ES-I3 (cell line): ENCODE measurements around the gene NTN1.

Experiments used
- H3K36me3 ChIP-seq: 2 replicates; pipeline ENCODE4 v1.6.1; 2013; ENCODE audit warnings: mild to moderate bottlenecking, low read length, control low read depth, moderate library complexity; ENCODE audit not compliant: insufficient read depth
- H3K4me1 ChIP-seq: 2 replicates; pipeline ENCODE4 v1.6.1; 2013; ENCODE audit warnings: mild to moderate bottlenecking, control low read depth, low read length; ENCODE audit not compliant: insufficient read depth
- H3K9ac ChIP-seq: 2 replicates; pipeline ENCODE4 v1.6.1; 2013; ENCODE audit warnings: low read depth, mild to moderate bottlenecking, low read length, moderate library complexity
- H3K9me3 ChIP-seq: 2 replicates; pipeline ENCODE4 v1.6.1; 2013; ENCODE audit warnings: mild to moderate bottlenecking, low read length, moderate library complexity; ENCODE audit not compliant: control insufficient read depth, insufficient read depth

NTN1 gene

DNA sequence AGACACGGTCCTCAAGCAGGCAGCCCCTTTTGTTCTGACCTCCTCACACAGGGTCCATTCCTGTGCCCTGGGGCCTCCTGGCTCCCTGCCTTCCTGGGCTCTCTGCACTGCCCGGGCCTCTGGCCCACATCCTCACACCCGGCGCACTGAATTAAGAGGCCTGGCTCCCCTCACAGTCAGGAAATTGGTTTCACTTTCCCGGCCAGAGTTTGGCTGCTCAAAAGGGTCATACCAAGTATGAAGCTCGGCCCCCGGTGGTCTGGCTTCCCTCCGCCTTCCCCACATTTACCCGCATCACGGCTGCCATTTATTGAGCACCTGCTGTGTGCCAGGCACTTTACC lies 220.0 kb downstream of the NTN1 start:
- Histone ChIP-seq H3K4me1 (peaks cover 24% of the 10 kb centered on the region; the same call in 1 of the 2 replicates), H3K36me3 (no peaks in the 10 kb centered on the region), H3K9ac (no peak overlapping the region), H3K9me3 (no peaks in the 10 kb centered on the region)

DNA sequence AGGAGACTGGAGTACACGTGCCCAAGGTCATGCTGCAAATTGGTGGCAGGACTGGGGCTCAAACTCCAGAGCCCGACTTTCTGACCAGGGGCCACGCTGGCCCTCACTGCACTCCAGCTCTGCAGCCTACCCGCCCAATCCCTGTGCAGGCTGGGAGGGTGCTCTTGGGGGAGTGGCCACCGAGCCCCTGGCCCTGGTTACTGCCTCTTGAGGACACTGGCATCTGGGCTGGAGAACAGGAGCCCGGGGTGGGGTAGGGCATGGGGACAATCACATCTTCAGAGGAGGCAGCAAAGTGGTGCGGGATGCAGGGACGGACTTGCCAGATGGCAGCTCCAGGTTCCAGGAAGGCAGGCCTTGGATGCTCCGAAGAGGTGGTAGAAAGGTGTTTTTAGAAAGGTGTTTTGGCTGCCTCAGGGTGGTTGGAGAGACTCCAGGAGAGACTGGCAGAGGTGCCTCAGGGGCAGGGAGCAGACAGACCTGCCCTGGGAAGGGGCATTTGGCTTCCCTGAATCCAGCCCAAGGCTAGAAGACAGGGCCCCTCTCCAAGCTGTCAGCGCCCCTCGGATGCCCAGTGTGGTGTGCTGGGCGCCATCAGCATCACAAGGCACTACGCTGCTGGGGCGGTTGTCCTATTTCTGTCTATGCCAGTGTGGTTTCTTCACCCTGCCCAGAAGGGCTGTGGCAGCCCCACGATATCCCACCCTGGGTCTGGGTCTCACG lies 220.6 kb downstream of the NTN1 start:
- Histone ChIP-seq H3K9ac (no peak overlapping the region), H3K36me3 (no peaks in the 10 kb centered on the region), H3K9me3 (no peaks in the 10 kb centered on the region), H3K4me1 (peaks cover 24% of the 10 kb centered on the region; the same call in 1 of the 2 replicates)

DNA sequence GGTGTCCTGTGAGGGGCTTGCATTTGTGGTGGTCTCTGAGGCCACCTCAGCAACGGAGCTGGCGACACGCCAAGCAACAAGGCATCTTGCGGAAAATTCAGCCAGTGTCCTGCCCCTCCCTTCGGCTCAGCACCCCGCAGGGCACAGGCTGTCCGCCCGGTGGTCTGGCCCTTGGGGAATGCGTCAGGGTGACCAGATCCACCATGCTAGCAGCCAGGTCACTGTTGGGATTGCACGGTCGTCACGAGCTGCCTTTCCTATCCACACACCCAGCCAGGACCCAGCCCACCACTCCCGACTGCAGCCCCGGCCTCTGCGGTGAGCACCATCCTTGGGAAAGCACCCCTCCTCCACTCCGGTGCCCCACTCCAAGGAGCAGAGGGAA lies 221.2 kb downstream of the NTN1 start:
- peaks cover 24% of the 10 kb centered on the region; the same call in 1 of the 2 replicates for H3K4me1 ChIP-seq
- no peaks in the 10 kb centered on the region for H3K9me3 ChIP-seq
- no peaks in the 10 kb centered on the region for H3K36me3 ChIP-seq
- no peak overlapping the region for H3K9ac ChIP-seq

DNA sequence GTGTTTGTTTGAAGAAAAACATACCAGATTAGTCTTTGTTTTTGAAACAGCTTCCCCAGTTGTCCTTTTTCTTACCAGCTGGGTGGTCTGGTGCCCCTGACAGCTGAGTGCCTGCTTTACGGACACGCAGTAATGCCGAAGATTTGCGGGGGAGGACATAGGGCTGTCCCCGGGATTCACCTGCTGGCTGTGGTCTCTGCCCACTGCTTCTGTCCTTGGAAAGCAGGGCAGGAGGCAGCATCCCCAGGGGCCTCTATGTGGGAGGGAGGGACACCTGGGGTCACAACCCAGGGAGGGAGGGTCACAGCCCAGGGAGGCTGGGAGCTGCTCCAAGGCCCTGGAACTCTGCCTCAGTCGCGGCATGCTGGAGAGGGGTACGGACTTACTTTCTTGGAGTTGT lies 221.7 kb downstream of the NTN1 start:
- Histone ChIP-seq H3K9me3 (no peaks in the 10 kb centered on the region), H3K9ac (no peak overlapping the region), H3K4me1 (peaks cover 24% of the 10 kb centered on the region; the same call in 1 of the 2 replicates), H3K36me3 (no peaks in the 10 kb centered on the region)

DNA sequence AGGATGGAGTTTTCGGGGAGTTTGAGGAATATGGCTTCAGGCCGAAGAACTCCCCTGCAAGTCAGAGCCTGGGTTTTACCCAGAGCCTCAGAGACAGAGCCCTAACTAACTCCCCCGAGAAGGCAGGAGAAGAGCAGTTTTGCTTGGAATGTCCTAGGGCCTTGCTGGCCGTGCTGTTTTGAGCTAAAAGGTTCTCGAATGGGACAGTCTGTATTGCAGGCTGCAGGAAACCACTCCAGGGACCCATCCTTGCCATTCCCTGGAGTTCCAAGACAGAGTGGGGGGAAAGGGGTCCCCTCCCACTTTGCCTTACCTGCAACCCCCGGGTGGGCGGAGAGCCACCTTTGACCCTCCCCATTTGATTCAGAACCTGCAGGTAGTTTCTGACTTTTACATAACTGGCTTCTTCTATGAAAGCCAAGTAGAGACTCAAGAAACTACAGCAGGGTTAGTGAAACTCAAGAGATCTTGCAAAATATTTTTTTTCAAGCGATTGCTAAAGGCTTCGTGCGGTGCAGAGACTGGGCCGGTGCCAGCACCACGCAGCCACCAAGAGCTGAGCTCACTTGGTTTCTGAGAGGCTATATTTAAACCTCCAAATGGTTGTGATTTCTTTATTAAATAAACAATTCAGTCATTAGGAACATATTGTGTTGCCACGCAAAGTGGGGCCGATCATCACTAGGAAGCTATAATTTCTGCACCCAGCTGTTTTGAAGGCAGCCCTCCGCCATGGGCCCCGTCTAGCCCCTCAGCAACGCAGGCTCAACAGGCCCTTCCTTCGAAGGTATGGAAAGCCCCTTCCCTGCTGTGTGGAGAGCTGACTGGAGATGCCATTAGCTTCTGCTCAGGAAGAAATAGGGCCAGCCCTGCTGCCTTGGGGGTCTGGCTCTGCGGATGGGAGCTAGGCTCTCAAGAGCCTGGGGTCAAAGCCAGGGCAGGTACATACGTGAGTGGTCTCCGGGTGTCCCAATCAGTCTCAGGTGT lies 223.0 kb downstream of the NTN1 start:
- H3K36me3 ChIP-seq = no peaks in the 10 kb centered on the region
- no peaks in the 10 kb centered on the region for H3K9me3 ChIP-seq
- no peak overlapping the region for H3K9ac ChIP-seq
- peaks cover 17% of the 10 kb centered on the region; the same call in 1 of the 2 replicates for H3K4me1 ChIP-seq

DNA sequence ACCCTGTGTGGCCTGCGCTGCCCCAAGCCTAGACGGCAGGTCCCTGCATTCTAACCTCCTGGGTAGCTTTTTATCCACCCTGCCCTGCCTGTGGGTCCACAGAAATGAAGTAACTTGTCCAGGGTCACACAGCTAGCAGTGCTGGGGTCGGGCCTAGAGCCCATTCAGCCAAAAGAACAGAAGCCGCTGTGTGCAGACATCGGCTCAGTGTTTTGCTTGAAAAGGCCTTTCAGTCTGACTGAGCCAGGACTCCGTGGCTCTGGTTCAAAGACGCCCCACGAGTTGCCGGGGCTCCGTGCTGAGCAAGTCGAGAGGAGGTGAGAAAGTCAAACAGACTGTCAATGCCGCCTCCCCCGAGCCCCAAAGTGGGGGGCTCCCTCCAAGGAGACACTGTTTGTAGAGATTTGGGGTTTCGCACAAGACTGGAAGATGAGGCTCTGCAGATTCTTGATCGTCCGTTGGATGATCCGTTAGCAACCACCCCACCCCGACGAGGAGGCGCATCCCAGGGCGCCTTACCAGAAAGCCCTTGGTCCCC lies 226.2 kb downstream of the NTN1 start:
- peaks cover 5% of the 10 kb centered on the region; the same call in 1 of the 2 replicates for H3K4me1 ChIP-seq

DNA sequence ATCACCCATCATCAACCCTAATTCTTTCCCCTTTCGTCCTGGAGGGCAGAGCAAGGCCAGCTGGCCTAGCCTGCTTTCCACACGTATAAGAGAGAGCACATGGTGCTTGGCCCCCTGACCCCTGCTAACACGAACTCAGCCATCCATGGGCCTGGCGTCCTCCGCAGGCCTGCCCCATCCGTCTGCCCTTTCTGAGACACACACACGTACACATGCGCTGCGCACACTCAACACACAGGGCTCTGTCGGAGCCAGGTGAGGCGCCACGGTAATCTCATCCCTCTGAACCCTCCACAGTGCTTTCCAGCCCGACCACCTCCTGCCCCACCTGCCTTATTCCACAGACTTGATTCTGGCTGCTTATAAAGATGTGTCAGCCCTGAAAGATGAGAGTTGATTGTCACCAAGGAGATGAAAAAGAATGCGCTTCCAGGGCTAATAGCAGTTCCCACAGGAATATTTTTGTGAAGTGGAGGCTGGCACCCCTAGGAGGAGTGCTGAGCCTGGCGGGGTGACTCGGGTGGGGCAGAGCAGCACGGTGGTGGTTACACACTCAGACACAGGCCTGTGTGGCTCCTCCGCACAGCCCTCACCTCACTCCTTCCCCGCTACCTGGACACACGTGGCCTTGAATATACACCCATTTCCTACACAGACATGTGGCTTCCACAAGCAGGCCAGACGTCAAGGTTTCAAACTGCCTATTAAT lies 228.1 kb downstream of the NTN1 start:
- H3K36me3 ChIP-seq = no peaks in the 10 kb centered on the region
- H3K9me3 ChIP-seq = no peaks in the 10 kb centered on the region
- peaks cover 2% of the 10 kb centered on the region; the same call in 1 of the 2 replicates for H3K4me1 ChIP-seq
- H3K9ac ChIP-seq = no peak overlapping the region

More for the DNA sequence above, 226.2 kb downstream of the NTN1 start:
- Histone ChIP-seq H3K9ac (no peak overlapping the region), H3K36me3 (no peaks in the 10 kb centered on the region), H3K9me3 (no peaks in the 10 kb centered on the region)

DNA sequence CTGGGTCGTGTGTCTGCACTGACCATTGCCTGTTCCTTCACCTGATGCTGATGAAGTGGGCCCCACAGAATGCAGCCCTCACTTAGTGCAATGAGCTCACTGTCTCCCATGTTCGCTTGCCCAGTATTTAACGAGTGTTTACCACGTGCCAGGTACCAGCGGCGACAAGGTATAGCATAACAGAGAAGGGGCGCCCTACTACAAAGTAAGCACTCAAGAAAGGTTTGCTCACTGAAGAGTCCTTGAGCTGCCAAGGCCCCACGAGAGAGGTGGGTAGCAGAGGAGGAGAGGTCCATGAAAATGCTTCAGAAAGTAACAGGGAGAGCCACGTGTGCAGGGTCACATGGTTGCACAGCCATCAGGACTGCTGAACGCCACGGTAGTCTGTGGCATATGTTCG lies 230.0 kb downstream of the NTN1 start:
- Histone ChIP-seq H3K9ac (no peak overlapping the region), H3K9me3 (no peaks in the 10 kb centered on the region), H3K4me1 (no peaks in the 10 kb centered on the region), H3K36me3 (no peaks in the 10 kb centered on the region)

DNA sequence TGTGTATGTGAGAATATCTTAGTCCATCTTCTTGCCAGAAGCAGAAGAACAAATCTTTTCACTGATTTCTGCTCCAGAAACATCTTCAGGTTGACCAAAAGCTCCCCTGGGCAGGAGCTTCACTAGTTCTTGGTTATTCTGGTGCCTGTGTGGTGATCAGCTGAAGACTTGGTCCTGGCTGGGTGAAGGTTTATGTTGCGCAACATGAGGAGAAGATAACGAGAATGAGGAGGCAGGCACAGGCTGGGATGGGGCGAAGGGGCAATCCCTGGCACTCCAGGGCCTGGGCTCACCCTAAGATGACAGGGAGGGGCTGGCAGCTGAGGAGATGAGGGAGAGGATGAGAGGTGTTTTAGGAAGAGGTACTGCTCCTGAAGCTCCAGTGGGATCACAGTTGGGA lies 232.0 kb downstream of the NTN1 start:
- Histone ChIP-seq H3K4me1 (peaks cover 11% of the 10 kb centered on the region), H3K9ac (no peak overlapping the region), H3K36me3 (no peaks in the 10 kb centered on the region), H3K9me3 (no peaks in the 10 kb centered on the region)

DNA sequence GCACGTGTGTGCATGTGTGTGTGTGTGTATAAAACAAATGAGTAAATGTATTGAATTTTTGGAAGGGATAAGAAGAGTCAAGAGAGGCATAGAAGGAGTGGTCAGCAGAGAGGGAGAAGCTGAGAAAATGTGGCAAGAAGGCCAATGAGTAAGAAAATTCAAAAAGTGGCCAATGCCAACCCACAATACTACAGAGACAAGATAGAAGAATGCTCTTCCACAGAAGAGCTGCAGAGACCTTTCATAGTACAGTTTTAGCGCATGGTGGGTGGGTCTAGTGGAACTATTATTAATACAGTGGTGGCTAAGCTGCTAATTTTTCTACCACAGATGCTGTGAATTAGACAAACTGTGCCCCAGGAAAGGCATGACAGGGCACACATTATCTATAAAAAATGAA lies 233.5 kb downstream of the NTN1 start:
- no peaks in the 10 kb centered on the region for H3K36me3 ChIP-seq
- no peaks in the 10 kb centered on the region for H3K9me3 ChIP-seq
- peaks cover 22% of the 10 kb centered on the region for H3K4me1 ChIP-seq
- no peak overlapping the region for H3K9ac ChIP-seq

DNA sequence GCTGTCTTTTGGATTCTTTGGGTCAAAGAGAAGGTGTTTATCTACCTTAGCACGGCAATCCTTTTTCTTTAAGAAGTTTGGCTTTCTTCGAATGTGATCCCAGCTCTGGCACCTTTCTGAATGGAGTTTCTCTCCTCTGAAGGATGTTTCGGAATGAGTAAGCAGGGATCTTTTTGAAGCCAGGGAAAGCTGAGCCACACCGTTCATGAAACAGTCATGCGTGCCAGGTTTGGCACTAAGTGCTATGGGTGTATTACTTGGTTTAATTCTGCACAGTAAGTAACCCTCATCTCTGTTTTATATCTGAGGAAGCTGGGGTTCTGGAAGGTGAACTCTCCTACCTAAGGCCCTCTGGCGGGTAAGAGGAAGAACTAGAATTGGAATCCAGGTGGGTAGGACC lies 234.5 kb downstream of the NTN1 start:
- H3K4me1 ChIP-seq = peaks cover 22% of the 10 kb centered on the region
- H3K9ac ChIP-seq = no peak overlapping the region
- no peaks in the 10 kb centered on the region for H3K36me3 ChIP-seq
- no peaks in the 10 kb centered on the region for H3K9me3 ChIP-seq

DNA sequence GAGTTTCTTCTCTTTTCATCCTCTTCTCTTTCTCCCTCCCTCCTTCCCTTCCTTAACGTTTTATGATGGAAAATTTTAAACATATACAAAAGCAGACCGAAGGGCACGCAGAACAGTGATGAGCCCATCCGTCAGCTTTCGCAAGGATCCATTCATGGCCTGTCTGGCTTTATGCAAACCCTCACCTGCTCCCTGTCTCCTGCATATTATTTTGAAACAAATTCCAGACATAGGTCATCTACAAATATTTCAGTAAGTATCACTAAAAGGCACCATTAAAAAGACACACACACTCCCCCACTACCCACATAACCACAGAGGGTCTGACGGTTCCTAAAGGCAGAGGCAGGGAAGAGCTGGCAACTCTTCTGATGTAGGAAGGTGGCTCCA lies 235.0 kb downstream of the NTN1 start:
- Histone ChIP-seq H3K9ac (no peak overlapping the region), H3K9me3 (no peaks in the 10 kb centered on the region), H3K4me1 (peaks cover 23% of the 10 kb centered on the region), H3K36me3 (no peaks in the 10 kb centered on the region)

DNA sequence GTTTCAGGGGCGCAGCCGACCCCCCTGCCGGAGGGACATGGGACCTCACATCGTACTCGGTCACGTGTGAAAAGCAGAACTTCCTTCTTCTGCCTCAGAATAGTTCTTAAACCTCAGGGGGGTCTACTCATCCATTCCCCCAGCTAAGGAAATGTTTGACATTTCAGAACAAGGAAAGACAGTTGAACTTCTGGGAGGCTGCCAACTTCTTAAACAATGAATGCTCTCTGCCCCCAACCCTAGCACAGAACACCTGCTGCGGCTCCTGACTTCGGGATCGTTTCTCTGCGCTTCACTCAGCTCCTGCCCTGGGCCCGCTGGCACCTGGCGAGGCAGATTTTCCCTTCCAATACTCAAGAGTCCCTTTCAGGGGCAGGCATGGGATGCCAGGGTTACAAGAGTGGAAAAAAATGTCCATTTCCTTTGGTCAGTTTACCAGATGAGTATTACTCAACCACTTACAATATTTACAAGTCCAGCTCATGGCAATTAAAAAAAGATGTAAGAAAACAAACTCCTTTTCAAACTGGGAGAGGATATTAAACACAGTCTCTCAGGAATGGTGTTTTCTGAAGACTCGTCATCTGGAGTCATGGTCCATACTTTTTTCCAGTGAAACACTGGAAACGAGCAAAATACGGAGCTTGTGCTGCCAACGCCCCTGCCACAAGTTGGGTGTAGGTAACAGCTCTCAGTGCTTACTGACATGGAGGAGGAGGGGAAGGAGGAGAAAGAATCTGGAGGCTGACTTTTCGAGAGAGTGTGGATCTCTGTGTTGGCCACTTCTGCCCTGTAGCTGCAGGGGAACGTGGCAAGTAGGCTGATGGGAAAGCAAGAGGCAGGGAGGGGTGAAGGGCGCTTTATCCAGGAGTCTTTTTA lies 235.7 kb downstream of the NTN1 start:
- no peak overlapping the region for H3K9ac ChIP-seq
- no peaks in the 10 kb centered on the region for H3K9me3 ChIP-seq
- H3K36me3 ChIP-seq = no peaks in the 10 kb centered on the region
- H3K4me1 ChIP-seq = peaks cover 27% of the 10 kb centered on the region
